ENCODE measurements around the gene DHRS7C. TPM values are rescaled to one million over a fixed set of nuclear protein-coding genes. Genes with fewer than 3 reads are reported as not detected.

Gene DHRS7C, protein sequence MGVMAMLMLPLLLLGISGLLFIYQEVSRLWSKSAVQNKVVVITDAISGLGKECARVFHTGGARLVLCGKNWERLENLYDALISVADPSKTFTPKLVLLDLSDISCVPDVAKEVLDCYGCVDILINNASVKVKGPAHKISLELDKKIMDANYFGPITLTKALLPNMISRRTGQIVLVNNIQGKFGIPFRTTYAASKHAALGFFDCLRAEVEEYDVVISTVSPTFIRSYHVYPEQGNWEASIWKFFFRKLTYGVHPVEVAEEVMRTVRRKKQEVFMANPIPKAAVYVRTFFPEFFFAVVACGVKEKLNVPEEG
- polyA plus RNA-seq (2013, experiment 1 of 2), result not detected
- not detected for polyA plus RNA-seq (2013, experiment 2 of 2)

DNA sequence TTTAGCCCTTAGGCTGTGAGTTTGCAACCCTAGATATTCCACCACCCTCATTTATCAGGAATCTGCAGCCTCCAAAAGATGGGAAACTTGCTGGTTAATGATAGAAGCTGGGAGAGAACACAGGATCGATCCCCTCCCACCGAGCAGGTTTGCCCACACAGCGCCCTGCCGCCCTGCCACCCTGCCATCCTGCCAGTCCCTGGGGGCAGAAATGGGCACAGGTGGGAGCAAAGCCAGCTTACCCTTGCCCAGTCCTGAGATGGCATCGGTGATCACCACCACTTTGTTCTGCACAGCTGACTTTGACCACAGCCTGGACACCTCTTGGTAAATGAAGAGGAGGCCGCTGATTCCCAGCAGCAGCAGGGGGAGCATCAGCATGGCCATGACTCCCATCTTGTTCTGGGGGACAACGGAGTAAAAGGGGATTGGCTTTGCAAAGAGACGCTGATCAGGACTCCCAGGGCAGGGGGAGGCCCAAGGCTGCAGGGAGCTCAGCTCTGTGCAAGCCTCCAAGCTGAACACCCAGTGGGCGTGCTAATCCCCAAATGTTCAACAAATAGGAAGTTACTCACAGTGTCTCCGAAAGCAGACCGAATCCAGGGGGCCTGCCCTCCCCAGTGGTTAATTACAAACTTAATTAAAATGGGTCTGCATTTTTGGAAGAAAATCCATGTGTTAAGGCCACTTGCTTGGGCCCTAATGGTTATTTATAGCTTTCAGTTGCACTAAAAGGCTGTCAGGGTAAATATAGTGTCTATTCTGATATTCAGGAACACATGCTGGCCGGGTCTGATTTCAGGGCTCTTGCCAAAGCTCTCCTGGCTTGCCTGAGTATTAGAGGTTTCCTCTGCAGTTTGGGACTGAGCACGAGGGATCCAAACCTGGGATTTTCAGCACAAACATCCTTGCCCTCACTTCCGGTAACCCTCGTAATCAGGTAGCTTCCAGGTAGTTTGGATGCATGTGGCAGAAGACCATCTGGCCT lies at the start of gene DHRS7C:
Gene DHRS7C (minus strand): TSS at position 704 of the 988 bp plus-strand sequence. CDS start 308 bp downstream, at position 396.
- no peak within 1 kb of the TSS for H3K4me3 ChIP-seq (ENCODE audit: extremely low read depth, insufficient read depth, low read length, poor library complexity, severe bottlenecking)
- no peaks in the 10 kb centered on the region for H3K9me3 ChIP-seq (ENCODE audit: control insufficient read depth, low read length)
- H3K4me1 ChIP-seq (ENCODE audit: control insufficient read depth, insufficient read depth, low read length, poor library complexity, severe bottlenecking), result no peaks in the 10 kb centered on the region
- H3K27ac ChIP-seq (ENCODE audit: low read depth, low read length, severe bottlenecking), result no peak within 1 kb of the TSS
- 88 to 90% methylated on average over 10 of the region's 15 CpGs for WGBS, 2 experiments (ENCODE audit: insufficient coverage in 2 of 2)
- no peaks in the 10 kb centered on the region for H3K36me3 ChIP-seq (ENCODE audit: control insufficient read depth, insufficient read depth, low read length)

DNA sequence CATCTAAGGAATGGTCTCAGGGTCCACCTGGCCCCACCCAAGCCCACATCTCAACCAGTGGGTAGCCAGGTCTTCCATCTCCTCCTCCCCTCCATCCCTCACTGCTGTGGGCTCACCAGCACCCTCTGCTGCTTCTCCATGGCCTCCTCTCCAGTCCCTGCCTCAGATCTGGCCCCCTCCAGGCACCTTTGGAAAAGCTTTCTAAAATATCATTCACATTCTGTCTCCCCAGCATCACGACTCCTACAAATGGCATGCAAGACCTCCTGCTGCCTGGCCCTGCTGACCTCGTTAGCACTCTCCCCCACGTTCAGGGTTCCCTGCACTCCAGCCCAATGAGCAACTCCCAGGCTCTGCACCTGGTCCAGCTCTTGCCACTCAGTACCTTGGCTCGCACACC lies 48.0 kb upstream of the DHRS7C start:
- Histone ChIP-seq H3K36me3 (ENCODE audit: control insufficient read depth, insufficient read depth, low read length) (no peaks in the 10 kb centered on the region), H3K4me3 (ENCODE audit: extremely low read depth, insufficient read depth, low read length, poor library complexity, severe bottlenecking) (no peak overlapping the region), H3K27ac (ENCODE audit: low read depth, low read length, severe bottlenecking) (no peak overlapping the region), H3K9me3 (ENCODE audit: control insufficient read depth, low read length) (no peaks in the 10 kb centered on the region), H3K4me1 (ENCODE audit: control insufficient read depth, insufficient read depth, low read length, poor library complexity, severe bottlenecking) (peaks cover 5% of the 10 kb centered on the region)
- WGBS, 2 experiments (ENCODE audit: insufficient coverage in 2 of 2), result 36 to 45% methylated on average over 2 to 4 of the region's 4 CpGs

DNA sequence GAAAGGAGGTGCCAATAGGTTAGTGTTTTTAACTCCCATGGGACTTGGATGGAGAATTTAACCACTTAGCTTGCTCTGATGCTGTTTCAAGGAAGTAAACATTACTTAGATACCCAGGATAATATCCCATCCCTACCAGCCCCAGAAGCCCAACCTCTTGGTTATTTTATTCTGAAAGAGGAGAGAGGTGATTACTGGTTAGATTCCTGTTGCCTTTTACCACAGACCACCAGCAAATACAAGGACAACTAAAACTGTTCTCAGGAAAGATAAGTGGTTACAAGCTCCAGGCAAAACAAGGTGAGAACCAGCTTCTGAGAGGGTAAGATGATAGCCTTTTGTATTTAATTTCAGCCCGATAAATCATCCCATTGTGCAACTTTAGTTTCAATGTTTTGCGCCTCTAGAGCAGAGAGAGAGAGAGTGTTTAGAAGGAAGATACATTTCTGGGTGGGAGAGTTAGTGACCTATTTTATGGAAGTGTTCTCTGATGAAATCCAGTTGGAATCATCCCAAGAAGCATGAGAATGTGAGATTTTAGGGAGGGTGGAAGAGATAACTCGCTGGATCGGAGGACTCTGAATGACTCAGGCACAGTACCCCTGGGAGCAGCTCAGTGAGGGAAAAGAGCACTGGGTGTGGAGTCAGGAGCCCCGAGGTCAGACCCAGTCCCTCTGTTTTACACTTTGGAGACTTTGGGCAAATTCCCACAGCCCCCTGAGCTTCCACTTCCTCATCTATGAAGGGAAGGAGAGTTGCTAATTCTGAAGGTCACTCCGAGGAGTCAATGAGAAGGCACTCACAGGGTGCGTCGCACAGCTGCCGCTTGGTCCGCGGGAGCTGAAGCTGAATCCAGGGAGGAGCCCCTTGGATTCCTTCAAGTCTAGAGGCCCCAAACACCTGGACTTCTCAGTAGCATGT lies 46.4 kb upstream of the DHRS7C start:
- Histone ChIP-seq H3K4me1 (ENCODE audit: control insufficient read depth, insufficient read depth, low read length, poor library complexity, severe bottlenecking) (peaks cover 5% of the 10 kb centered on the region), H3K4me3 (ENCODE audit: extremely low read depth, insufficient read depth, low read length, poor library complexity, severe bottlenecking) (no peak overlapping the region), H3K27ac (ENCODE audit: low read depth, low read length, severe bottlenecking) (no peak overlapping the region), H3K36me3 (ENCODE audit: control insufficient read depth, insufficient read depth, low read length) (no peaks in the 10 kb centered on the region), H3K9me3 (ENCODE audit: control insufficient read depth, low read length) (no peaks in the 10 kb centered on the region)
- WGBS, 2 experiments (ENCODE audit: insufficient coverage in 2 of 2), result 85 to 90% methylated on average over 10 to 11 of the region's 11 CpGs

DNA sequence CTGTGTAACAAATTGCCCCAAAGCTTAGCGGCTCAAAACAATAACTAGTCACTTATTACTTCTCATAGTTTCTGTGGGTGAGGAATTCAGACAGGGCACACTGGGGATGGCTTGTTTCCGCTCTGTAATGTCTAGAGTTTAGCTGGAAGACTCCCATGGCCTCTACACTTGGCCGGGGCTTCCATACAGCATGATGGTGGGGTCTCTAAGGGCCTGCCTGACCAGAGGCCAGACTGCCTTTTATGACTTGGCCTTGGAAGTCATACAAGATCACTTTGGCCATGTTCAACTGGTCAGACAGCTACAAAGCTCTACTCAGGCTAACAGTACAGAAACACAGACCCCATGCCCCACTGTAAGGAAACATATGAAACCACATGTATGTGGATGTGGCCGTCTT lies 42.5 kb upstream of the DHRS7C start:
- Histone ChIP-seq H3K9me3 (ENCODE audit: control insufficient read depth, low read length) (no peaks in the 10 kb centered on the region), H3K27ac (ENCODE audit: low read depth, low read length, severe bottlenecking) (no peak overlapping the region)
- 91 to 100% methylated on average over 2 of the region's 4 CpGs for WGBS, 2 experiments (ENCODE audit: insufficient coverage in 2 of 2)

DNA sequence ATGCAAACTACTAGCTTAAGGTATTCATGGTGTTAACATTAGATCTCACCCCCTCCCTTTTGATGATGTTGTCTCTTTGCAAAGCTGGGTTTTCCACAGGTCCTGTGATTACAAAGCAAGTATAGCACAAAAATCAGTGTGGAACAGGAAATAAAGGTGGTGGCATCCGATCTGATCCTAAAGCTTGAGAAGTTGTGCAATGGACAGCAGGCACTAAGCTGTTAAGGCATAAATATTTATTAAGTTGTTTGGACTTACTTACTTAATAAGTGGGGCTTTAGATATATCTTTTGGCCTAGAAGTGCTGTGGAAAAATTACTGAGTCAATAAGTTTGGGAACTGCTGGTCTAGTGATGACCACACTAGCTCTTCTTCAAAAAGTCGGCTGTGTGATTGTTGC lies 39.3 kb upstream of the DHRS7C start:
- 88 to 100% methylated on average over 2 of the region's 2 CpGs for WGBS, 2 experiments (ENCODE audit: insufficient coverage in 2 of 2)
- H3K4me1 ChIP-seq (ENCODE audit: control insufficient read depth, insufficient read depth, low read length, poor library complexity, severe bottlenecking), result no peaks in the 10 kb centered on the region
- no peaks in the 10 kb centered on the region for H3K9me3 ChIP-seq (ENCODE audit: control insufficient read depth, low read length)
- H3K36me3 ChIP-seq (ENCODE audit: control insufficient read depth, insufficient read depth, low read length), result no peaks in the 10 kb centered on the region
- no peak overlapping the region for H3K27ac ChIP-seq (ENCODE audit: low read depth, low read length, severe bottlenecking)
- no peak overlapping the region for H3K4me3 ChIP-seq (ENCODE audit: extremely low read depth, insufficient read depth, low read length, poor library complexity, severe bottlenecking)

More for the DNA sequence above, 42.5 kb upstream of the DHRS7C start:
- Histone ChIP-seq H3K4me3 (ENCODE audit: extremely low read depth, insufficient read depth, low read length, poor library complexity, severe bottlenecking) (no peak overlapping the region), H3K4me1 (ENCODE audit: control insufficient read depth, insufficient read depth, low read length, poor library complexity, severe bottlenecking) (peaks cover 5% of the 10 kb centered on the region), H3K36me3 (ENCODE audit: control insufficient read depth, insufficient read depth, low read length) (no peaks in the 10 kb centered on the region)

DNA sequence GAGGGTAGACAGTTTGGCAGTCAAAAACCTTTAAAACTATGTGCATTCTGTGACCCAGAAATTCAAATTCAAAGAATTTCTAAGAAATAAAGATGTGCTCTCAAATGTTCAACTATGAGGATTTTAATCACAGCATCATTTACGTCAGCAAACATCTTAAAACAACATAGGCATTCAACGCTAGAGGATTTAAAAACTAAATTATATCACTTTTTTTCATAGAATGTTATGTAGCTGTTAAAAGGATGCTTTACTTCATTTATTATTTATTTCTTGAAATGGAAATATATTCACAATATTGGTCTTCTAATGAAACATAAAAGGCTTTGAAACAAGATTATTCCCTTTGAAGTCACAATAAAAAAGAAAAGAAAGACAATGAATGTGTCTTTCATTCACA lies 38.0 kb upstream of the DHRS7C start:
- no peak overlapping the region for H3K4me3 ChIP-seq (ENCODE audit: extremely low read depth, insufficient read depth, low read length, poor library complexity, severe bottlenecking)
- H3K36me3 ChIP-seq (ENCODE audit: control insufficient read depth, insufficient read depth, low read length), result no peaks in the 10 kb centered on the region
- H3K4me1 ChIP-seq (ENCODE audit: control insufficient read depth, insufficient read depth, low read length, poor library complexity, severe bottlenecking), result no peaks in the 10 kb centered on the region
- no peaks in the 10 kb centered on the region for H3K9me3 ChIP-seq (ENCODE audit: control insufficient read depth, low read length)
- H3K27ac ChIP-seq (ENCODE audit: low read depth, low read length, severe bottlenecking), result no peak overlapping the region
- WGBS, 2 experiments (ENCODE audit: insufficient coverage in 2 of 2), result no CpG with 5 or more reads among the region's 2 CpGs

DNA sequence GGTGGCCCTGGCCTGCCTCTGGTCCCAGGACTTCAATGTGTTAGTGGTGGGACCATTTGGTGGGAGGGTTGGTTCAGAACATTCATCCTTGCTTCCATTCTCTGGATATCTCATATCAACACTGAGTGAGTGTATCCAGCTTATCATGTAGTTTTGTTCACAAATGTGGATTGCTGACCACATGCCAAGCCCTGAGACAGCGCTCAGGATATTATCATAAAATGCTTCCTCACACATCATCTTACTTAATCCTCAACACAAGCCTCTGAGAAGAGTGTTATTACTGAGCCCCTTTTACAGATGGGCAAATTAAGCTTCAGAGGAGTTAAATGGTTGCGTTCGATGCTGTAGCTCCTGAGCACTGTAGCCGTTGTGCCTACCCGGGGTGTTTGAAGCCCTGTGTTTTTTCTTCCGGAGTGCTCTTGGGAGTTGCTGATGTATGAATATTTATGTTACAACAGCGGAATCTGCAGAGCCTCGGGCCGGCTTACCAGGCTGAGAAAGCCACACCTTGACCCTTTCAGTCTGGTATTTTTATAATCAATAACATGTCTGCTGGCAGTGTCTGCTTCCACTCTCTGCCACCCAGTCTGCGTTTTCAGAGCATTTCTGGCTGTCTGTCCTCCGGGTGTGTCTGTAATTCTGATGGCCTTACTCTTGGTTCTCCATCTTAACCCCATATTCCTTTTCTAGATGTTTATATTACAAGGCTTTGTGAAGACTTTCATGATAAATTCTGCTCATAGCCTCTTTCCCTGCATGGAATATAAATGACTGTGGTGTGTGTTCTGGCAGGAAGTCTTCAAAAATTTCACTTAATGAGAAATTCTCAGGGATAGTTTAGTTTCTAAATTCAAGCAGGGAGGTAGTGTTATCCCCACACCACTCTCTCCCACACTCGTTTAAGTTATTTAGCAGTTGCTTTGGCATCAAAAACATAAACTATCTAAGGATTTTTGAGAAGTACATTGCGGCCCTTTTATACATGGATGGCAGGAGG lies 37.2 kb upstream of the DHRS7C start:
- Histone ChIP-seq H3K4me3 (ENCODE audit: extremely low read depth, insufficient read depth, low read length, poor library complexity, severe bottlenecking) (no peak overlapping the region), H3K4me1 (ENCODE audit: control insufficient read depth, insufficient read depth, low read length, poor library complexity, severe bottlenecking) (no peaks in the 10 kb centered on the region), H3K9me3 (ENCODE audit: control insufficient read depth, low read length) (no peaks in the 10 kb centered on the region), H3K27ac (ENCODE audit: low read depth, low read length, severe bottlenecking) (no peak overlapping the region), H3K36me3 (ENCODE audit: control insufficient read depth, insufficient read depth, low read length) (no peaks in the 10 kb centered on the region)
- WGBS, 2 experiments (ENCODE audit: insufficient coverage in 2 of 2), result 87 to 89% methylated on average over 5 to 9 of the region's 13 CpGs

DNA sequence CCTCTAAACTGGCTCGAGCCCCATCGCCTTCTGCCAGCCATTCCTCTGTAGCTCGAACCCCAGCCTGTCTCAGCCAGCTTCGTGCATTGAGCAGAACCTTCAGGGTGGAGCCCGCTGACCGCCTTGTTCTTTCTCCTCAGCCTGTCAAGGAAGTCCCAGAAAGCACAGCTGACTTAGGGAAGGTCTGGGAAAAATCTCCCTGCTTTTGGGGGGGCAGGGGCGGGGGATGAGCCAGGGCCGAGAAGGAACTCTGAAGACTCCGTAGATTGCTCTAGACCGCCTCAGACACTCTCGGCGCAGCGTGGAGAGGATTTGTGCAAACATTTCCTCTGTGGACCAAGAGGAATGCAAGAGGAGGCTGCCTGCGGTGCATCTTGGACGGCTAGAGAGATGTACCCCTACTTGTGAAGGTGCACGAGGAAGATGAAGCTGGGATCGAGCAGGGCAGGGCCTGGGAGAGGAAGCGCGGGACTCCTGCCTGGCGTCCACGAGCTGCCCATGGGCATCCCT lies 34.3 kb upstream of the DHRS7C start, which contains the start of gene GLP2R:
Gene GLP2R (plus strand): TSS at position 284 of the 510 bp plus-strand sequence. CDS start 140 bp downstream, at position 424.
- WGBS, 2 experiments (ENCODE audit: insufficient coverage in 2 of 2), result 82 to 85% methylated on average over 21 of the region's 21 CpGs
- H3K9me3 ChIP-seq (ENCODE audit: control insufficient read depth, low read length), result no peaks in the 10 kb centered on the region
- H3K4me3 ChIP-seq (ENCODE audit: extremely low read depth, insufficient read depth, low read length, poor library complexity, severe bottlenecking), result no peak within 1 kb of the TSS
- H3K27ac ChIP-seq (ENCODE audit: low read depth, low read length, severe bottlenecking), result no peak within 1 kb of the TSS
- H3K4me1 ChIP-seq (ENCODE audit: control insufficient read depth, insufficient read depth, low read length, poor library complexity, severe bottlenecking), result no peaks in the 10 kb centered on the region
- H3K36me3 ChIP-seq (ENCODE audit: control insufficient read depth, insufficient read depth, low read length), result no peaks in the 10 kb centered on the region

DNA sequence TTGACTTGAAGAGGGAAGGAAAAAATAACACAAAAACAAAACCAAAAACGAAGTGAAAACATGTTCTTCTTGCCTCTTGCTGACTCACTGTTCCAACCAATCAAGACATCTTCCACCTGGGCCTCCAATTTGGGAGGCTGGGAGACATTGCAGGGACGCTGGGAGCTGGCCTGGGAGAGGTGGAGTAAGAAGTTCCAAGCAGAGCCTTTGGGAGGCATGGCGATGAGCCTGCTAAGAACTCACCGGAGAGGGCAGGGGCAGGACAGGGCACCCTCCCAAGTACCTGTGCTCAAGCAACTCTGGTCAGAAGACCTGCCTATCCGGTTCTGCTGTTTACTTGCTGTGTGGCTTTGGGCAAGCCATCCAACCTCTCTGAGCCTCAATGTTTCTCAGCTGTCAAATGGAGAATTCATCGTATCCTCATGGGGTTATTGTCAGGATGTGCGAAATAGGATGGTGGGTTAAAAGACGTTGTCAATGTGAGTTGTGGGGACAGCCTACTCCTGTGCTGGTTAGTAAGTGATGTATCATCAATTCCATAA lies 33.5 kb upstream of the DHRS7C start:
- H3K27ac ChIP-seq (ENCODE audit: low read depth, low read length, severe bottlenecking), result no peak overlapping the region
- no peaks in the 10 kb centered on the region for H3K9me3 ChIP-seq (ENCODE audit: control insufficient read depth, low read length)
- 94 to 96% methylated on average over 4 to 6 of the region's 8 CpGs for WGBS, 2 experiments (ENCODE audit: insufficient coverage in 2 of 2)
- no peaks in the 10 kb centered on the region for H3K36me3 ChIP-seq (ENCODE audit: control insufficient read depth, insufficient read depth, low read length)
- H3K4me3 ChIP-seq (ENCODE audit: extremely low read depth, insufficient read depth, low read length, poor library complexity, severe bottlenecking), result no peak overlapping the region
- H3K4me1 ChIP-seq (ENCODE audit: control insufficient read depth, insufficient read depth, low read length, poor library complexity, severe bottlenecking), result no peaks in the 10 kb centered on the region

Measured in mesodermal cell (in vitro differentiated cells).